ENCODE data around the gene COPS2. TPM values are rescaled to one million over a fixed set of nuclear protein-coding genes. Genes with fewer than 3 reads are reported as not detected.

COPS2 gene
- total and polyA plus RNA-seq, 2 of the 13 experiments (the other 11 are each of a cell fraction or from before 2014, with no cell fraction given) = 37.8 to 66.3 TPM

DNA sequence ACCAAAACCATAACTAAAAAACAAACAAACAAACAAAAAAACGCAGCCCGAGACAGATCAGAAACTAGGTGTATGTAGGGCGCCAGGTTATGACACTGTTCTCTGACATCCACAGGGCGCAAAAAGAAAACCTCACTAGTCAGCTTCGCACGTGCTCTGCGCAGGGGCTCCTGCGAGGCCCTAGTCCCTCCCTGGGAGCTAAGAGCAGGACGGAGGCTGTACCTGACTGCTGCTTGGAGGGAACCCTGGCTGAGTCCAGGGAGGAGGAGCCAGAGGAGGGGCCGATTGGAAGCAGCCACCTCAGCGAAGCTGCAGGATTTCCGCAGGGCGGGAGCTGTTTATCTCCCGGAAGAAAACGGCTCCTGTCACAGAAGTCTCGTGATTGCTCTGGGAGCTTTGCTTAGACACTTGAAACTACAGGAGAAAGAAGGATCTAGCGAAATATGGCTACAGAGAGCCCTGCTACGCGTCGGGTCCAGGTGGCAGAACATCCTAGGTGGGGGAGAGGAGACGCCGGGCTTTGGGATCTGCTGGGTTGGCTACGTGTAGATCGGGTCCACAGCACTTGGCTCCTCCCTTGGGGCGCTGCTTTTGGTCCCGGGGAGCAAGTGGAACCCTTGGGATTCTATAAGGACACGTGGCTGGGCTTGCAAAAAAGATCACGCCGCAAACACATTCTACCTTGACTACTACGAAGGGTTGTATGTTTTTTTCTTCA lies 14.6 kb upstream of the COPS2 start, which contains the start of gene GALK2 (continued):
- TF ChIP-seq, protein P1, sequence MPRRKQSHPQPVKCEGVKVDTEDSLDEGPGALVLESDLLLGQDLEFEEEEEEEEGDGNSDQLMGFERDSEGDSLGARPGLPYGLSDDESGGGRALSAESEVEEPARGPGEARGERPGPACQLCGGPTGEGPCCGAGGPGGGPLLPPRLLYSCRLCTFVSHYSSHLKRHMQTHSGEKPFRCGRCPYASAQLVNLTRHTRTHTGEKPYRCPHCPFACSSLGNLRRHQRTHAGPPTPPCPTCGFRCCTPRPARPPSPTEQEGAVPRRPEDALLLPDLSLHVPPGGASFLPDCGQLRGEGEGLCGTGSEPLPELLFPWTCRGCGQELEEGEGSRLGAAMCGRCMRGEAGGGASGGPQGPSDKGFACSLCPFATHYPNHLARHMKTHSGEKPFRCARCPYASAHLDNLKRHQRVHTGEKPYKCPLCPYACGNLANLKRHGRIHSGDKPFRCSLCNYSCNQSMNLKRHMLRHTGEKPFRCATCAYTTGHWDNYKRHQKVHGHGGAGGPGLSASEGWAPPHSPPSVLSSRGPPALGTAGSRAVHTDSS (CRISPR knock-in tag; conservative IDR thresholded peaks at IDR 0.05) = no peak
- TF ChIP-seq NONO (IDR thresholded peaks at IDR 0.05) (no peak), NONO (CRISPR knock-in tag; conservative IDR thresholded peaks at IDR 0.05) (peak; percentile 37; the same call in 1 of the 2 replicates), FOXM1 (CRISPR knock-in tag; IDR thresholded peaks at IDR 0.05) (no peak), RCOR2 (CRISPR knock-in tag; IDR thresholded peaks at IDR 0.05) (0 out of 2 replicates have a peak, but pooled peaks have one; percentile 51), RFX3 (CRISPR knock-in tag; IDR thresholded peaks at IDR 0.05) (no peak), ZNF121 (CRISPR knock-in tag; IDR thresholded peaks at IDR 0.05) (no peak), PAX8 (CRISPR knock-in tag; IDR thresholded peaks at IDR 0.05; ENCODE audit: borderline replicate concordance) (no peak), ZNF850 (CRISPR knock-in tag; conservative IDR thresholded peaks at IDR 0.05) (no peak), SOX6 (IDR thresholded peaks at IDR 0.05) (no peak), SOX6 (CRISPR knock-in tag; IDR thresholded peaks at IDR 0.05) (peak; percentile 47), HNRNPL (IDR thresholded peaks at IDR 0.05; ENCODE audit: low read depth, low read length) (no peak), CEBPG (CRISPR knock-in tag; IDR thresholded peaks at IDR 0.05) (peak; percentile 32; the same call in 1 of the 2 replicates), SRSF1 (optimal IDR thresholded peaks at IDR 0.05; ENCODE audit: low read depth, low read length) (no peak)
- TF ChIP-seq, protein P2, sequence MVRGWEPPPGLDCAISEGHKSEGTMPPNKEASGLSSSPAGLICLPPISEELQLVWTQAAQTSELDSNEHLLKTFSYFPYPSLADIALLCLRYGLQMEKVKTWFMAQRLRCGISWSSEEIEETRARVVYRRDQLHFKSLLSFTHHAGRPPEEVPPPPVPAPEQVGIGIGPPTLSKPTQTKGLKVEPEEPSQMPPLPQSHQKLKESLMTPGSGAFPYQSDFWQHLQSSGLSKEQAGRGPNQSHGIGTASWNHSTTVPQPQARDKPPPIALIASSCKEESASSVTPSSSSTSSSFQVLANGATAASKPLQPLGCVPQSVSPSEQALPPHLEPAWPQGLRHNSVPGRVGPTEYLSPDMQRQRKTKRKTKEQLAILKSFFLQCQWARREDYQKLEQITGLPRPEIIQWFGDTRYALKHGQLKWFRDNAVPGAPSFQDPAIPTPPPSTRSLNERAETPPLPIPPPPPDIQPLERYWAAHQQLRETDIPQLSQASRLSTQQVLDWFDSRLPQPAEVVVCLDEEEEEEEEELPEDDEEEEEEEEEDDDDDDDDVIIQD (CRISPR knock-in tag; IDR thresholded peaks at IDR 0.05; ENCODE audit: low read depth) = no peak; the same call in 1 of the 2 replicates
- TF ChIP-seq, protein P3, sequence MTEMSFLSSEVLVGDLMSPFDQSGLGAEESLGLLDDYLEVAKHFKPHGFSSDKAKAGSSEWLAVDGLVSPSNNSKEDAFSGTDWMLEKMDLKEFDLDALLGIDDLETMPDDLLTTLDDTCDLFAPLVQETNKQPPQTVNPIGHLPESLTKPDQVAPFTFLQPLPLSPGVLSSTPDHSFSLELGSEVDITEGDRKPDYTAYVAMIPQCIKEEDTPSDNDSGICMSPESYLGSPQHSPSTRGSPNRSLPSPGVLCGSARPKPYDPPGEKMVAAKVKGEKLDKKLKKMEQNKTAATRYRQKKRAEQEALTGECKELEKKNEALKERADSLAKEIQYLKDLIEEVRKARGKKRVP (CRISPR knock-in tag; IDR thresholded peaks at IDR 0.05) = no peak
- TF ChIP-seq, protein P4, sequence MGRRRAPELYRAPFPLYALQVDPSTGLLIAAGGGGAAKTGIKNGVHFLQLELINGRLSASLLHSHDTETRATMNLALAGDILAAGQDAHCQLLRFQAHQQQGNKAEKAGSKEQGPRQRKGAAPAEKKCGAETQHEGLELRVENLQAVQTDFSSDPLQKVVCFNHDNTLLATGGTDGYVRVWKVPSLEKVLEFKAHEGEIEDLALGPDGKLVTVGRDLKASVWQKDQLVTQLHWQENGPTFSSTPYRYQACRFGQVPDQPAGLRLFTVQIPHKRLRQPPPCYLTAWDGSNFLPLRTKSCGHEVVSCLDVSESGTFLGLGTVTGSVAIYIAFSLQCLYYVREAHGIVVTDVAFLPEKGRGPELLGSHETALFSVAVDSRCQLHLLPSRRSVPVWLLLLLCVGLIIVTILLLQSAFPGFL (CRISPR knock-in tag; IDR thresholded peaks at IDR 0.05) = no peak
- TF ChIP-seq, protein P5, sequence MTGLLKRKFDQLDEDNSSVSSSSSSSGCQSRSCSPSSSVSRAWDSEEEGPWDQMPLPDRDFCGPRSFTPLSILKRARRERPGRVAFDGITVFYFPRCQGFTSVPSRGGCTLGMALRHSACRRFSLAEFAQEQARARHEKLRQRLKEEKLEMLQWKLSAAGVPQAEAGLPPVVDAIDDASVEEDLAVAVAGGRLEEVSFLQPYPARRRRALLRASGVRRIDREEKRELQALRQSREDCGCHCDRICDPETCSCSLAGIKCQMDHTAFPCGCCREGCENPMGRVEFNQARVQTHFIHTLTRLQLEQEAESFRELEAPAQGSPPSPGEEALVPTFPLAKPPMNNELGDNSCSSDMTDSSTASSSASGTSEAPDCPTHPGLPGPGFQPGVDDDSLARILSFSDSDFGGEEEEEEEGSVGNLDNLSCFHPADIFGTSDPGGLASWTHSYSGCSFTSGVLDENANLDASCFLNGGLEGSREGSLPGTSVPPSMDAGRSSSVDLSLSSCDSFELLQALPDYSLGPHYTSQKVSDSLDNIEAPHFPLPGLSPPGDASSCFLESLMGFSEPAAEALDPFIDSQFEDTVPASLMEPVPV (CRISPR knock-in tag; IDR thresholded peaks at IDR 0.05) = no peak; the same call in 1 of the 2 replicates
- TF ChIP-seq, protein P6, sequence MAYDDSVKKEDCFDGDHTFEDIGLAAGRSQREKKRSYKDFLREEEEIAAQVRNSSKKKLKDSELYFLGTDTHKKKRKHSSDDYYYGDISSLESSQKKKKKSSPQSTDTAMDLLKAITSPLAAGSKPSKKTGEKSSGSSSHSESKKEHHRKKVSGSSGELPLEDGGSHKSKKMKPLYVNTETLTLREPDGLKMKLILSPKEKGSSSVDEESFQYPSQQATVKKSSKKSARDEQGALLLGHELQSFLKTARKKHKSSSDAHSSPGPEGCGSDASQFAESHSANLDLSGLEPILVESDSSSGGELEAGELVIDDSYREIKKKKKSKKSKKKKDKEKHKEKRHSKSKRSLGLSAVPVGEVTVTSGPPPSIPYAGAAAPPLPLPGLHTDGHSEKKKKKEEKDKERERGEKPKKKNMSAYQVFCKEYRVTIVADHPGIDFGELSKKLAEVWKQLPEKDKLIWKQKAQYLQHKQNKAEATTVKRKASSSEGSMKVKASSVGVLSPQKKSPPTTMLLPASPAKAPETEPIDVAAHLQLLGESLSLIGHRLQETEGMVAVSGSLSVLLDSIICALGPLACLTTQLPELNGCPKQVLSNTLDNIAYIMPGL (CRISPR knock-in tag; IDR thresholded peaks at IDR 0.05; ENCODE audit: borderline replicate concordance in 1 of 2, low read depth in 1 of 2) = peak; percentile 35 to 52; a peak in 2 of 4 replicates

Data from HepG2 (cell line).